NT2/D1 (cell line): ENCODE measurements around the gene XKRX.

Experiments used
- SUZ12 ChIP-seq: IDR thresholded peaks from 2 replicates; pipeline ENCODE4 v1.6.1; 2011; ENCODE audit not compliant: insufficient read length, insufficient read depth; ENCODE audit errors: extremely low read depth
- ZNF274 ChIP-seq: IDR thresholded peaks from 2 replicates; pipeline ENCODE4 v1.6.1; 2011; ENCODE audit warnings: mild to moderate bottlenecking, low read depth, low read length

GRCh38 chrX:100924375-100924774 is 4.3 kb downstream of the XKRX start:
- TF ChIP-seq ZNF274 (no peak), SUZ12 (no peak)
